IgD-negative memory B cell (primary cell): Measurements from ENCODE around the gene ARIH1. TPM values are rescaled to one million over a fixed set of nuclear protein-coding genes. Genes with fewer than 3 reads are reported as not detected.

Experiments
- H3K27ac Mint-ChIP-seq, 3 donors: one replicate each; pipeline ENCODE4 v1.8.0; 2020 to 2022; ENCODE audit warnings: mild to moderate bottlenecking in 3 of 3, mixed read lengths in 3 of 3, moderate library complexity in 1 of 3
- H3K27me3 Mint-ChIP-seq: one replicate; pipeline ENCODE4 v1.8.0; 2021; ENCODE audit warnings: mixed read lengths
- H3K36me3 Mint-ChIP-seq: one replicate; pipeline ENCODE4 v1.8.0; 2020; ENCODE audit warnings: mild to moderate bottlenecking, mixed read lengths
- H3K4me1 Mint-ChIP-seq, 3 donors: one replicate each; pipeline ENCODE4 v1.8.0; 2020 to 2022; ENCODE audit warnings: mixed read lengths in 3 of 3, mild to moderate bottlenecking in 1 of 3
- H3K4me3 Mint-ChIP-seq, 4 donors: one replicate each; pipeline ENCODE4 v1.8.0; 2020 to 2022; ENCODE audit warnings: mild to moderate bottlenecking in 4 of 4, mixed read lengths in 4 of 4, moderate library complexity in 3 of 4
- H3K9me3 Mint-ChIP-seq, 3 donors: one replicate each; pipeline ENCODE4 v1.8.0; 2020 to 2021; ENCODE audit warnings: mixed read lengths in 3 of 3, mild to moderate bottlenecking in 1 of 3
- polyA plus RNA-seq: library from polyadenylated mRNA; unstranded; fragments of 300-500 nt; fragmentation: Illumina TruSeq; gene quantifications from one replicate; pipeline ENCODE4 v1.2.3, GENCODE V29; 2021

ARIH1 gene
- polyA plus RNA-seq, 1 donor from 2014 or later: 24.4 TPM

- Mint-ChIP-seq H3K27ac (no peak overlapping the region), H3K36me3 (peaks cover 15% of the 10 kb centered on the region), H3K4me1 (peaks cover 7 to 25% (median 8%) of the 10 kb centered on the region in 3 donors), H3K27me3 (no peaks in the 10 kb centered on the region), H3K9me3 (peaks cover 0 to 4% (median 0%) of the 10 kb centered on the region in 3 donors), H3K4me3 (no peak overlapping the region)
These were observed 64.8 kb downstream of the ARIH1 start for GRCh38 chr15:72538931-72539330.

GRCh38 chr15:72540606-72541237, 66.6 kb downstream of the ARIH1 start:
- peaks cover 1 to 20% (median 4%) of the 10 kb centered on the region in 3 donors for H3K4me1 Mint-ChIP-seq
- no peak overlapping the region for H3K4me3 Mint-ChIP-seq
- peaks cover 13% of the 10 kb centered on the region for H3K36me3 Mint-ChIP-seq
- H3K9me3 Mint-ChIP-seq: peaks cover 0 to 4% (median 0%) of the 10 kb centered on the region in 3 donors
- H3K27me3 Mint-ChIP-seq: no peaks in the 10 kb centered on the region
- H3K27ac Mint-ChIP-seq: peak overlapping the region in 1 of 3 donors; percentile 11

GRCh38 chr15:72541674-72542073, 67.5 kb downstream of the ARIH1 start:
- Mint-ChIP-seq H3K4me3 (peak overlapping the region in 1 of 4 donors; percentile 28), H3K27ac (peak overlapping the region in 1 of 3 donors; percentile 59), H3K4me1 (peaks cover 1 to 20% (median 4%) of the 10 kb centered on the region in 3 donors), H3K27me3 (no peaks in the 10 kb centered on the region), H3K36me3 (peaks cover 16% of the 10 kb centered on the region), H3K9me3 (peaks cover 0 to 4% (median 0%) of the 10 kb centered on the region in 3 donors)

DNA sequence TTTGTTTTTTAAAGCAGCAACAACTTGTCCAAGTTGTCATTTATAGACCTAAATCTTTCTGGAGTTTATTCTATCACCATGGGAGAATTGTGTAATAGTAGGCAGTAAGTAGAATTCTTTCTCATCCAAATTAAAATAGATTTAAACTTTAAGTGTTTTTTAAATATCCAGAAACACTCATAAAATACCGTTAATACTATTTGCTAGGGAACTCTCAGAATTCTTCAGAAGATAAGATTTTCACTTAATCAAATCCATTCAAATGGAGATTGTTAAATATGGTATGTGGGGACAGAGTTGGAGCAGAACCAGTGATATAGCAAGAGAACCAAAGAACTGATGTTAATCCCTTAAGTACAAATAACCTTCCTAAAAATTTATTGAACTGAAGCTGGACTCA, 71.0 kb downstream of the ARIH1 start:
- Mint-ChIP-seq H3K36me3 (peaks cover 16% of the 10 kb centered on the region), H3K27ac (no peak overlapping the region)

GRCh38 chr15:72554471-72555425, 80.6 kb downstream of the ARIH1 start:
- Mint-ChIP-seq H3K4me3 (peak overlapping the region in 1 of 4 donors; percentile 27), H3K4me1 (peaks cover 13 to 19% (median 13%) of the 10 kb centered on the region in 3 donors), H3K27me3 (no peaks in the 10 kb centered on the region), H3K9me3 (no peaks in the 10 kb centered on the region), H3K27ac (peak overlapping the region in 2 of 3 donors; percentile 10 to 69), H3K36me3 (peaks cover 11% of the 10 kb centered on the region)

More for the DNA sequence above, 71.0 kb downstream of the ARIH1 start:
- Mint-ChIP-seq H3K4me3 (no peak overlapping the region), H3K9me3 (peaks cover 0 to 1% (median 0%) of the 10 kb centered on the region in 3 donors), H3K4me1 (peaks cover 8 to 29% (median 14%) of the 10 kb centered on the region in 3 donors), H3K27me3 (no peaks in the 10 kb centered on the region)

- Mint-ChIP-seq H3K36me3 (peaks cover 12% of the 10 kb centered on the region), H3K4me3 (no peak overlapping the region), H3K4me1 (peaks cover 12 to 16% (median 14%) of the 10 kb centered on the region in 3 donors), H3K27ac (peak overlapping the region in 1 of 3 donors; percentile 2), H3K9me3 (no peaks in the 10 kb centered on the region), H3K27me3 (no peaks in the 10 kb centered on the region)
These were observed 85.7 kb downstream of the ARIH1 start for GRCh38 chr15:72559781-72560180.

GRCh38 chr15:72560458-72560857, 86.3 kb downstream of the ARIH1 start:
- no peaks in the 10 kb centered on the region for H3K27me3 Mint-ChIP-seq
- H3K9me3 Mint-ChIP-seq: no peaks in the 10 kb centered on the region
- peaks cover 9 to 14% (median 9%) of the 10 kb centered on the region in 3 donors for H3K4me1 Mint-ChIP-seq
- no peak overlapping the region for H3K27ac Mint-ChIP-seq
- H3K36me3 Mint-ChIP-seq: peaks cover 12% of the 10 kb centered on the region
- H3K4me3 Mint-ChIP-seq: no peak overlapping the region

GRCh38 chr15:72562386-72562785, 88.3 kb downstream of the ARIH1 start:
- H3K9me3 Mint-ChIP-seq: no peaks in the 10 kb centered on the region
- H3K36me3 Mint-ChIP-seq: peaks cover 9% of the 10 kb centered on the region
- H3K27ac Mint-ChIP-seq: no peak overlapping the region
- no peak overlapping the region for H3K4me3 Mint-ChIP-seq
- no peaks in the 10 kb centered on the region for H3K27me3 Mint-ChIP-seq
- peaks cover 6 to 9% (median 7%) of the 10 kb centered on the region in 3 donors for H3K4me1 Mint-ChIP-seq

- H3K36me3 Mint-ChIP-seq: peaks cover 9% of the 10 kb centered on the region
- H3K9me3 Mint-ChIP-seq: no peaks in the 10 kb centered on the region
- H3K27ac Mint-ChIP-seq: no peak overlapping the region
- no peak overlapping the region for H3K4me3 Mint-ChIP-seq
- H3K27me3 Mint-ChIP-seq: no peaks in the 10 kb centered on the region
- peaks cover 6 to 9% (median 7%) of the 10 kb centered on the region in 3 donors for H3K4me1 Mint-ChIP-seq
These were observed 88.7 kb downstream of the ARIH1 start for GRCh38 chr15:72562878-72563277.

- Mint-ChIP-seq H3K4me3 (no peak overlapping the region), H3K36me3 (peaks cover 9% of the 10 kb centered on the region), H3K27me3 (no peaks in the 10 kb centered on the region), H3K27ac (no peak overlapping the region), H3K9me3 (no peaks in the 10 kb centered on the region), H3K4me1 (peaks cover 3 to 9% (median 4%) of the 10 kb centered on the region in 3 donors)
These were observed 90.0 kb downstream of the ARIH1 start for GRCh38 chr15:72564091-72564490.

- Mint-ChIP-seq H3K36me3 (peaks cover 15% of the 10 kb centered on the region), H3K4me1 (peaks cover 1 to 9% (median 4%) of the 10 kb centered on the region in 3 donors), H3K4me3 (no peak overlapping the region), H3K27ac (no peak overlapping the region), H3K9me3 (no peaks in the 10 kb centered on the region), H3K27me3 (no peaks in the 10 kb centered on the region)
These were observed 92.8 kb downstream of the ARIH1 start for GRCh38 chr15:72566973-72567372.

GRCh38 chr15:72570059-72570458, 95.9 kb downstream of the ARIH1 start:
- Mint-ChIP-seq H3K4me1 (no peaks in the 10 kb centered on the region), H3K4me3 (no peak overlapping the region), H3K36me3 (peaks cover 10% of the 10 kb centered on the region), H3K27ac (no peak overlapping the region), H3K27me3 (no peaks in the 10 kb centered on the region), H3K9me3 (no peaks in the 10 kb centered on the region)

DNA sequence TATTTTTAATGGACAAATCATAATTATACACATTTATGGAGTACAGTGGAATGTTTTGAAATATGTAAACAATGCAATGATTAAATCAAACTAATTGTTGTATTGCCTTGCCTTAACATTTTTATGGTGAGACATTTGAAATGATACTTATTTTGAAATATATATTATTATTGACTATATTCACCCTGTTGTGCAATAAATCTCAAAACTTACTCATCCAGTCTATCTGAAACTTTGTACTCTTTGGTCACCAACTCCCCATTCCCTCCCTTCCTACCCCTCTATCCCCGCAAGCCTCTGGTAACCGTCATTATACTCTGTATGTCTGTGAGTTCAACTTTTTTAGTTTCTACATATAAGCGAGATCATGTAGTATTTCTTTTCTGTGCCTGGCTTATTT, 105.7 kb downstream of the ARIH1 start:
- Mint-ChIP-seq H3K27ac (peak overlapping the region in 1 of 3 donors; percentile 8), H3K27me3 (no peaks in the 10 kb centered on the region), H3K36me3 (peaks cover 19% of the 10 kb centered on the region), H3K4me1 (peaks cover 0 to 2% (median 0%) of the 10 kb centered on the region in 3 donors), H3K4me3 (no peak overlapping the region), H3K9me3 (peaks cover 0 to 10% (median 0%) of the 10 kb centered on the region in 3 donors)

GRCh38 chr15:72584006-72584405, 109.9 kb downstream of the ARIH1 start:
- H3K9me3 Mint-ChIP-seq: peaks cover 0 to 2% (median 0%) of the 10 kb centered on the region in 3 donors
- H3K4me3 Mint-ChIP-seq: no peak overlapping the region
- H3K27ac Mint-ChIP-seq: no peak overlapping the region
- peaks cover 7% of the 10 kb centered on the region for H3K36me3 Mint-ChIP-seq
- peaks cover 0 to 2% (median 0%) of the 10 kb centered on the region in 3 donors for H3K4me1 Mint-ChIP-seq
- H3K27me3 Mint-ChIP-seq: no peaks in the 10 kb centered on the region

- no peak overlapping the region for H3K4me3 Mint-ChIP-seq
- no peaks in the 10 kb centered on the region for H3K9me3 Mint-ChIP-seq
- no peaks in the 10 kb centered on the region for H3K27me3 Mint-ChIP-seq
- peaks cover 6% of the 10 kb centered on the region for H3K36me3 Mint-ChIP-seq
- H3K27ac Mint-ChIP-seq: no peak overlapping the region
- peaks cover 0 to 2% (median 0%) of the 10 kb centered on the region in 3 donors for H3K4me1 Mint-ChIP-seq
These were observed 110.9 kb downstream of the ARIH1 start for GRCh38 chr15:72585025-72585424.
